HG03442 (cell line): ENCODE results near the gene UQCC2.

ENCODE experiments used
- ATAC-seq: cut with Tn5 transposase; IDR thresholded peaks from one replicate; pipeline ENCODE4 v1.9.1; 2021; ENCODE audit warnings: mild to moderate bottlenecking, moderate library complexity; ENCODE audit not compliant: unreplicated experiment

UQCC2 gene

GRCh38 chr6:33678233-33678931 is 33.1 kb downstream of the UQCC2 start:
- ATAC-seq, result no peak

GRCh38 chr6:33677689-33678088 is 33.8 kb downstream of the UQCC2 start:
- ATAC-seq, result no peak

GRCh38 chr6:33677143-33677660 is 34.3 kb downstream of the UQCC2 start:
- ATAC-seq, result no peak

- no peak for ATAC-seq
These were observed 34.9 kb downstream of the UQCC2 start for GRCh38 chr6:33676416-33677142.

GRCh38 chr6:33675968-33676367 is 35.5 kb downstream of the UQCC2 start:
- ATAC-seq, result no peak

GRCh38 chr6:33673851-33674250 is 37.6 kb downstream of the UQCC2 start:
- no peak for ATAC-seq

GRCh38 chr6:33672808-33673207 is 38.7 kb downstream of the UQCC2 start:
- no peak for ATAC-seq

- ATAC-seq, result no peak
These were observed 39.8 kb downstream of the UQCC2 start for GRCh38 chr6:33671744-33672072.

- ATAC-seq, result no peak
These were observed 40.3 kb downstream of the UQCC2 start for GRCh38 chr6:33670971-33671743.

- no peak for ATAC-seq
These were observed 41.3 kb downstream of the UQCC2 start for GRCh38 chr6:33670086-33670660.

- no peak for ATAC-seq
These were observed 42.6 kb downstream of the UQCC2 start for GRCh38 chr6:33668914-33669313.

GRCh38 chr6:33668328-33668727 is 43.2 kb downstream of the UQCC2 start:
- no peak for ATAC-seq

GRCh38 chr6:33667776-33668175 is 43.7 kb downstream of the UQCC2 start:
- no peak for ATAC-seq

GRCh38 chr6:33667072-33667471 is 44.4 kb downstream of the UQCC2 start:
- no peak for ATAC-seq

- ATAC-seq, result no peak
These were observed 45.5 kb downstream of the UQCC2 start for GRCh38 chr6:33665957-33666356.

- no peak for ATAC-seq
These were observed 46.9 kb downstream of the UQCC2 start for GRCh38 chr6:33664506-33665057.

- ATAC-seq, result no peak
These were observed 47.6 kb downstream of the UQCC2 start for GRCh38 chr6:33663727-33664449.

- ATAC-seq, result no peak
These were observed 48.5 kb downstream of the UQCC2 start for GRCh38 chr6:33663028-33663427.

- no peak for ATAC-seq
These were observed 49.2 kb downstream of the UQCC2 start for GRCh38 chr6:33662318-33662717.

GRCh38 chr6:33661106-33661838 is 50.2 kb downstream of the UQCC2 start:
- no peak for ATAC-seq
